Activated CD8-positive, alpha-beta memory T cell treated with anti-CD3 and anti-CD28 coated beads, Interleukin-2, amount 50 U/mL, for 48 hours (primary cell): ENCODE results near the gene TEX2.

Source experiments
- DNase-seq: peaks from one replicate; pipeline ENCODE4 v3.0.0-alpha.2; 2020

The TEX2 gene

DNA sequence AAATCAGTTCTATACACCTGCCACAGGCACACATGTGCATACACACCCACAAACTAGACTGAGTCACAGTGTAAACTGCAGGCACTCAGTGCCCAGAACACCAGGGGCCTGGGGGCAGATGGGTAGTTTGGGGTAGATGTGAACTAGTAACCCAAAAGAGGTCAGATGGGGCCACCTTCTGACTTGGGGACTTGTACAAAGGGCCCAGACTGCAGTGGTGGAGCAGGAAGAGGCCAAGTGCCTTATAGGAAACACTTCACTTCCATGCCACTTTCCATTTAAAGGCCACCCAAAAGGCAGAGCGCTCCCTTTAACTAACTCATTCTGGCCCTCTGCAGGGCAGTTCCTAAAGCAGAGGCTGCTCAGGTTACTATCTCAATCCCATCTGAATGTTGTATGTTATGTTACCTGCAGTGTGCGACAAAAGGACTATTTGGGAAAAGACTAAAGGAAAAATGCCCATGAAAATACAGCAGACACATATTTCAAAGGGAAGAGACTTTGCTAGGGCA, 105.3 kb downstream of the TEX2 start:
- DNase-seq = no peak

DNA sequence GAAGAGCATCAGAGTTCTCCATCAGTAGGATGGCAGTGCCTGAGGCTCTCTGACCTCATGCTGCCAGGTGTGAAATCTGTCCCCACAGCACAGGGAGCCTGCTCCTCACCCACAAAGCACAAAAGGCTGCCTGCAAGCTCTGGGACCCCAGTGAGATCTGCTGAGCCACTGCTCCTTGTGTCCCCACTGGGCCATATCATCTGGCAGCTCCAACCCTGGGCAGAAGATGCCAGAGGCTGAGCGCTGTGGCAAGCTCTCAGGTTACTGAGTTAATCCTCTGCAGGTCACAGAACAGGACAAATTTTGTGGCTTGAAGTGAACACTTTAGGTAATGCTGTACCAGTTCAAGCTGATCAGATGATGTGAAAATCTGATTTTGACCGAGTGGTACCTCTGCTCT, 106.4 kb downstream of the TEX2 start:
- no peak for DNase-seq

DNA sequence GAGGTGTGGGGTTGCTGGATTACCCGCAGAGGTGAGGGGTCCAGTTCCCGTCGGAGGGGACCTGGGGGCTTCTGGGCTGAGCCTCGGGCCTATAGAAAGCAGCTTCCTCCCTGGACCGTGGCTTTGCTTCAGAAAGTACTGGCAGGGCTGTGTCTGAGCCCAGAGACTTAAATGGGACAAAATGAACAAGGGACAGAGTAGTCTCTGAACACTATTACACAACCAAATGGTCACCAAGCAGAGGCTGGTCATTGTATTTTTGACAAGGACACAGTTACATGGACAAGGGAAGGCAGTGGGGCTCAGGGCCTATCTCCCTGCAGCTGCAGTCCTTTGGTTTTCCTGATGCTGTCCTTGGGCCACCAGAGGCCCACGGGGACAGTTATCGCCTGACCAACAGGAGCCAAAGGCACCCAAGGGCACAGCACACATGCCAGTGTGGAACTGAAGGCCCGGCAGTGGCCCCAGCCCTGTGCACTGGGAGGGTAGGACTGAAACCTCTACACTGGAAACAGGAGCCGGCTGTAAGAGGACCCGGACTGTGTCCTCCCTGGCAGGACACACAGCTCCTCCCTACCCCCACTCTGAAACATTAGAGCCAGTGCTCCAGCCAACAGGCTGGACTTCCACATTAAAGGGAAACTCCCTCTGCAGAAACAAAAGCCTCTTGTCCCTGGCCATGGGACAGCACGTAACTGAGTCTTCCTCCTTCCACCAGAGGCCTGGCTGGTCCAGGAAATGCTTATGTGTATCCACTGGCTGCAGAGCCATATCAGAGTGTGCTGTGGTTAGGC, 107.1 kb downstream of the TEX2 start:
- DNase-seq = no peak

DNA sequence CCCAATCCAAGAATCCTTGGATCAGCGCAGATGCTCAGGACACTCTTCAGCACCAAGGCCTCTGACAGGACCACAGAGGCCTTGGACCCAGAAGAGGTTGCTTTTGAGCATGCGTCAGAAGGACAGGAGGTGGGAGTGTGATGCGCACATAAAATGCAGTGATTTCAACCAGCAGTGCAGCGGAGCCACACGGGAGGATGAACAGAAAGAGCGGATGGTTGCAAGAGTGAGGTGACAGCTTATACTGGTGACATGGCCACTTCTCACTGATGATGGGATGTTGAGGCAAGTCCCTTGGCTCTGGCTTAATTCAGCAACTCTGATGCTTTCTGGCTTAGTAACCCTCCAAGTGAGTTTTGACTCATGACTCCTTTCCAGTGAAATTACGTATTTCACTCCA, 107.9 kb downstream of the TEX2 start:
- DNase-seq = peak; percentile 47

DNA sequence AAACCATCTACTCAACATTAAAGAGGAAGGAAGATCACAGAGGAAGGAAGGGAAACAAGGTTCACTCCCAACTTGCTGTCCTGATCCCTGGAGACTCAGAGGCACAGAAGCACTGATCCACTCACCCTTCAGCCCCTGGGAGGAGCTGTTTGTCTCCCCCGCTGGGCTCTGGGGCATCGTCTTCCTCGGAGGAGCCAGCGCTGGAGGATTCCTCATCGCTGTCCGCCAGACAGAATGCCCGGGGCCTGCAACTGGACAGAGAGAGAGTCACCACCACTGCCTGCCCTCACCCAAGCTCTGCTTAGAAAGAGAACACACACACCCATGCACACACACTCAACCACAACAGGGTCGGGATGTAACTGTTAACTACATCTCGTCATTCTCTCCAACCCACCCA, 108.3 kb downstream of the TEX2 start:
- peak; percentile 30 for DNase-seq

DNA sequence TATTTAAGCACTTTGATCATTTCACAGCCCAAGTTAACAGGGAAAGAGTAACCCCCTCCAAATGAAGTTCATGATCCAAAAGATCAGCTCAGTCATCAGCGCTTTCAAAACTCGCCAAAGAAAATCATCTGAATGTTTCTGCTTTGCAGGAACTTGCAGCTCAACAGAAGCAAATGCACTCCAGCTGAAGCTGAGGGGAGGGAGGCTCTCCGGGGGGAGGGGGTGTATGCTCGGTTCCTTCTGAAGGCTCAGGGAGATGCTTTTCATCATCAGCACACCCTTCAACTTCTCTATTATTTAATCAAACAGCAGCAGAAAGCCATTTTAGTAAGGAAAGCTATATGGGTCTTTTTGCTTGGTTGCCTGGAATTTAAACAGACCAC, 108.8 kb downstream of the TEX2 start:
- DNase-seq = peak; percentile 25

DNA sequence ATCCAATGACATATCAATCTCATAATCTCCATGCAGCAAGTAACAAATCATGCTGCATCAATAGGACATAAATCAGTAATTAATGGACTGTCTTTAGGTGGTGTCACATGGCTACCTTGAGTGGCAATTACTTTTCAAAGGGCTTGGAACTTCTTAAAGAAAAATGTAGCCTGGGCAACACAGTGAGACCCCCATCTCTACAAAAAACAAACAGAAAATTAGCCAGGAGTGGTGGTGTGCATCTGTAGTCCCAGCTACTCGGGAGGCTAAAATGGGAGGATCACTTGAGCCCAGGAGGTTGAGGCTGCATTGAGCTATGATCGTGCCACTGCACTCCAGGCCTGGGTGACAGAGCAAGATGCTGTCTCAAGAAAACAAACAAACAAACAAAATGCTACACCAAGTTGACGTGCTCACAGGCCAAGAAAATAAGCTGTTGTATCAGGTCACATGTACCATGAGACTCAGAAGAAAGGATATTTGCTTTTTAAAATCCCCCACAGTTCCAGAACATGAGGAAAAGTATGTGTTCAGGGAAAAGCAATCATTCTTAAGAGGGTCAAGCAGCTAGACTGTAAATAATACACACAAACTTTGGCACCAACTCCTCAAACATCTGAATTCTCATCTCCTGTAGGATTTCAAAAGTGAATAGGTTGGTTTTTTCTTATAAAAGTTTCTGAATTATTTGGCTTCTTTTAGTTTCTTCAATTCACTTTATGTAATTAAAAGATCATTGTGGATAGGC, 109.3 kb downstream of the TEX2 start:
- no peak for DNase-seq

DNA sequence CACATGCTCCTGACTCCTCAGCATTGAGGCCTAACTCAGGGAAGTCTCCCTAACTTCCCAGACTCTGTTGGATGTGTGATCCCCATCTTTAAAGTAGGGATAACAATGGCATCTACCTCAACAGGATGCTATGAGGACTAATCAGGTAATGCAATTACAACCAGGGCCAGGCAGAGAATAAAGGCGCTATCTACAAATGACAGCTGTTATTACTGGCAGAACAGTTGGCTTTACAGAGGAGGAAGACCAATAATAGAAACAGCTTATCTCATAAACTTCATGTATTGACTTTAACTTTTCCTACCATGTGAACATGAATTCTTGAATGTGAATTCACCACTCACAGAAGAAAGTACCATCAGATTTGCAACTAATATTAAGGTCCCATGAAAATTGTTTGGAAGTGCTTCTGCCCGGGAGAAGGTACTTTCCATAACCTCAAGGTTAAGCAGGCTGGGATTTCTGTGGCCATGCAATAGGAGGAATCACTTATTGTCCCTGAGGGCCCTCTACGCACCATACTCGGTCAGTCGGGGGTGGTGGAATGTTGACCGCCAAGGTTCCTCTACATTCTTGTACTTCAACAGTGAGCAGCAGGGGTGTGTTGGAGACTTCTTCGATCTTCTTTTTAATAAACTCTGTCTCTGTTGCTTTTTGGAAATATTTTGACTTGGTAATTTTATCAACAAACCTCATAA, 110.5 kb downstream of the TEX2 start:
- DNase-seq = no peak

DNA sequence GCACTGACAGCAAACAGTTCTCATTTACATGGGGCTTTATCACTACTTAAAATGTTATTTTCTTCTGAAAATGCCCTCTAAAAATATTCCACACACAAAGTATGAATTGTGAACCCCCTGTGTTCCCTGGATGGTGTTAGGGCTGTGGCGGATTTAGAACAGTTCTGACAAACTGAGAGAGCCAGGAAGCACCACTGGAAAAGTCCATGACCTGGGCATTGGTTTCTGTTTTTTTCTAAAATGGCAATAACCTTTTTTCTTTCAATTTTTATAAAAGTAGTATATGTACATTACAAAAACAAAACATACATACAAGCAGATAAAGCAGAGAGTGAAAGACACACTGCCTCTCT, 112.1 kb downstream of the TEX2 start:
- DNase-seq = no peak

DNA sequence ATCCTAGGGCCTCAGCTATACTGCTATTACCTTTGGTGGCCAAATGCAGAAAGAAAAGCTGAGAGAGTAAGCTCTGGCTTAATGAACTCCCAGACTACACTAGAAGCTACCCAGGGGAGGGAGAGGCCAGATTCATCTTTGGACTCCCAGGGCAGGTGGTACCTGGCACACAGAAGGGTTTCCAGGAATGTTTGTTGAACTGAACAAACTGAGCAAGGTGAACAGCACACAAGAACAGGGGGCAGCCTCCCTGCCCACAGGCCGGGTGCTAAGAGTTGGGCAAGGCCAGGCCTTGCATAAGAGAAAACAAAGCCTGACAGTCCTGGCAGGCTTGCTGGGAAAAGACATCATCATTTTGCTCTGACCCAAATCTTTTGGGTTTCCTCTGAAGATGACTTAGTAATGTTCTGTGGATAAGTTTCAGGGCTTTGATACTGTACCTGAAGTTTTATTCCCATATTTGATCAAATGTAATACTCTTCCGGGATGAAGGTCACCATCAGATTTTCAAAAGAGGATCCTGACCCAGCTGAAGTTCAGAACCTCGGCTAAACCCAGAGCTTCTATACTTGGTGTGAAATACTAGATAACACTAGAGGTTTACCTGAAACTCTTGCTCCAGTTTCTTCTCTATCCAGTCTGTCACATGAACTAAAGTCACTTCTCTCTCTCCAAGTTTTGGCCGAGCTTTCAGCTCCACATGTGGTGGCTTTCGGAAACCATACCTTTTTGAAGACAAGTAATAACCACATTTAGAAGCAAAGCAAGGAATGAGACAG, 112.6 kb downstream of the TEX2 start:
- DNase-seq = no peak

DNA sequence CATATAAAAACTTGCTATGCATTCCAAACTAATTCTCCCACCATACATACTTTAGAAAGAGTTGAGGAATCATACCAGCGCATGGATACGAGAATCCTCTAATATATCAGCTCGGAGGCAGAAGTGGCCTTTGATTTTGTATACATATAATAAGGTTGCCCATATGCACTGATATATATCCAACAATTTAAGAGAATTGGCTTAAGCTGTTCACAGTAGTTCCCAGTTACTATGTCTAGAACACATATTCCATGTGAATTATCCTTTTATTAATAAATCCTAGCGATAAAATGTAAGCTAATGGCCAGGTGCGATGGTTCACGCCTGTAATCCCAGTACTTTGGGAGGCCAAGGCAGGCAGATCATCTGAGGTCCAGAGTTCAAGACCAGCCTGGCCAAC, 113.9 kb downstream of the TEX2 start:
- DNase-seq = no peak

DNA sequence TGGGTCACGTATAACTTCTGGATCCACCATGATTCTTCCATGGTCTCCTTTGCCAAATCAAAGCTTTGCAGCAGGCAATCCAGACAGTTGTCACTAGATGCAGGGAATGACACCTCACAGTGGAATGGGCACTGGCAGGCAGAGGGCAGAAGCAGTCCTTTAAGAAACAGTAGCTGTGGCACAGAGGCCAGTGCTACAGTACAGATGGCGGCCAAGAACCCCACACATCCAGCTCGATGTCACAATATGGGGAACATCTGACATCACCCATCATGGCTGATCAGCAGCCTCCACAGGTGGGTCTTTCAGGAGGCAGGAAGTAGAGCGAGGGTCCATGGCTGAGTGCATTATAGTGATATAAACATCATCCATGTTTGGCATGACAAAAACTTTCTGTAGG, 114.4 kb downstream of the TEX2 start:
- no peak for DNase-seq

DNA sequence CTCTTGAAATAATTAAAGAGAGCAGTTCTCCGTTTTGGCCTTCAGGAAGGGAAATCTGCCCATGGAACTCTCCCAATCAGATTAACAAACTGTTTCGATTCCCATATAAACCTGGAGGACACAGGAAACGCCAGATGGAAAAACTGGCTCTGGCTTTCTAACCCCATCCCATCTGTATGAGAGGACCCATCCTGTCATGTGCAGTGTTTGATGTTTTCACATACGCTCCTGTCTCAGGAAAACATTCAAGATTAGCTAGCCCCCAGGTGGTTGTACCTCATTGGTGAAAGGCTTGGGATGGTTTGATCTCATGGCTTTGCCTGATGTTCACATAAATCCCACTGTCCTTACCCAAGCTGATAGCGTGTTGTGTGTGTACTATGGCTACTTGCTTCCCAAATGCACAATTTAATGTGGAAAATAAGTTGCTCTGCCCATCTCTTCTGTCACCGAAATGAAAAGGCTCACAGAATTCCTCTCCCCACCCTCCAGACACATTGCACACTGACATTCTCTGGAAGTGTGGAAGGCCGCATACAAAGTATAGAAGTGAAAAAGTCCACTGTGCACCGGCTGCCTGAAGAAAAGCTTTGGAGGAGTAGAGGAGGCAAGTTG, 114.9 kb downstream of the TEX2 start:
- no peak for DNase-seq

DNA sequence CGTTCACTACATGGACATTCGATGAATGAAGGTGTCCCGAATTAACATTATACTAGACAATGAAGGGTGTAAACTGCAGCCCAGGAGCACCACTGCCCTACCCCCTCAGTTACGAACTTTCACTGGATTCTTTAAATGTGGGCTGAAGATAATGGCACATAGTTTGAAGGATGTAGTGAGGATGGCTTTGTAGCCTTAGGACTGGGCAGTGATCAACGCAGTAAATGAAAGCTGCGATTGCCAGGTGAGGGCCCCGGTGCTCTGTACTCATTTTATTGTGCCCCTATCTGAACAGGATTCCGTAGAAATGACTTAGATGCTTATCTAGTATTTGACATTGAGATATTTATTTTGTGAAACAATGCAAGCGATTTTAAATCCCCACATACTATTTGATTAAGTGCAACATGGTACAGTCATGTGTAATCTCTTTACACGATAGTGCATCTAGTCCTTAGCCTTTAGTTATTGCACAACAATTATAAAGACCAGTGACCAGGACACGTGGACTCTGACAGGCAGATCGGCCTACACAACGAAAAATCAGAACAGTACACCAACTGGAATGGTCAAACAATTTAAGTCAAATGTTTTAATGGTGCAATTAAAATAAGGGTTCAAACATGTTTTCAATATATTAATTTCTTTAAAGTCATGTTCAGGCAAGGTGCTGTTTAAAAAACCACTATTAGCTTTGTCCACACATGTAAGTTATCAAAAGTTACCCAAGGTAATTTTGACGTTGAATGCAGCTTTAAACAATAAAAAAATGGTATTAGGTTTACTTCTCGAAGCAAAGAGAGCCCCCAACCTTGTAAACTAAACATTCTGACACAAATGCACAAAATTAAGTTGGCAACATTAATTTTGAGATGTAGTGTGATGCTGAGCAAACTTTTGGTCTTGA, 115.7 kb downstream of the TEX2 start:
- peak; percentile 75 for DNase-seq

DNA sequence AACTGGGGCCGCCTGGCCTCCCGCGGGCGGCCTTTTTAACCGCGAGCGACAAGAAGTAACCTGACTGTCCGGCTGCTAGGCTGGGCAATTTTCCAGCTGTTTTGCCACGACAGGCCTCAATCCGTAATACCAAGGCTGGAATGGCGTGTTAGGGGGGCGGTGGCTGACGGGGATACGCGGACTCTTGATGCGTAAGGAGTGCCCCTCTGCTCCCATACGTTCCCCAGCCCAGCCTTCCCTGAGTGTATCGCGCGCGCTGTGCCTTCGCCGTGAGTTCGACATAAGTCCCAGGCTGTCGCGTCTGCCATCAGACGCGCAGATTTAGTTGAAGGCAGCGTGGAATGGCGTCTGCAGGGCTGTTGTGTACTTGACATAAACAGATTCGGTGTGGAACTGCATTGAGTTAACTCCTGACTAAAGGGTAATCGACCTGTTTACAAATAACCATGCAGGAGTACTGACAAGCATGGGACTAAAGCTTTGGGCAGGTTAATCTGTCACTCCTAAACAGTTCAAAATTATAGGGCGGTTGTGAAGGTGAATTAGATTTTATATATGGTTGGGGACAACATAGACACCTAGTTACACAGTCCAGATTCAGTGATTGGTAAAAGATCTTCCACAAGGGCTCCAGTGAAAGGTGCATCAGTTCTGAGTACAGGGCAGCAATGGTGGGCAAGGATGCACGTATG, 116.5 kb downstream of the TEX2 start:
- DNase-seq = peak; percentile 86

DNA sequence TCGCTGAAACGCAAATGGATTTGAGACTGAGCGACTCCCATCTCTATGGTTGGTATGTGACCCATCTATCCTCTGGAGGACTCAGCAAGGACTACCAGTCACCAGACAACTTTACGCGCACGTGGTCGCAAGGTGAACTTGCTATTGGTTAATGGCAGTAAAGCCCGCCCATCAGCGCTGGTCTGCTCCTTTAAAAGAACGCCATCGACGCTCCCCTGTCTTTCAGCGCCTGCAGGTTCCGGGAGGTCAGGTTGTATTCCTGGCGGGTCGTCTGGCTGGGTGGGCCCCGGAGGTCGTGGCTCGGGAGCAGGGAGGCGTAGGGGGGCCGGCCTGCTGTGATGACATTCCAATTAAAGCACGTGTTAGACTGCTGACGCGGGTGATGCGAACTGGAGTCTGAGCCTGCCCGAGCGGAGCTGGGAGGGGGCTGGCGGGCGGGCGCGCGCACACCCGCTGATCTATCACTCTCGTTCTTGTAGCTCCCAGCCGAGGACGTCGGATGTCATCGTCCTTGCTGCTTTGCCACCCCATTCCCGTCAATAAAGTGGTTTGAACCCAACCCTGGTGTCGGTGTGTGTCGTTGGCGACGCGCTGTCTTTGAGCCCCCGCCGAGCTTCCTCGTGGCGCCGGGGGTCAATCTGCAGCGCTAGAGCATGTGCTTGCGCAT, 117.2 kb downstream of the TEX2 start:
- DNase-seq = peak; percentile 97

DNA sequence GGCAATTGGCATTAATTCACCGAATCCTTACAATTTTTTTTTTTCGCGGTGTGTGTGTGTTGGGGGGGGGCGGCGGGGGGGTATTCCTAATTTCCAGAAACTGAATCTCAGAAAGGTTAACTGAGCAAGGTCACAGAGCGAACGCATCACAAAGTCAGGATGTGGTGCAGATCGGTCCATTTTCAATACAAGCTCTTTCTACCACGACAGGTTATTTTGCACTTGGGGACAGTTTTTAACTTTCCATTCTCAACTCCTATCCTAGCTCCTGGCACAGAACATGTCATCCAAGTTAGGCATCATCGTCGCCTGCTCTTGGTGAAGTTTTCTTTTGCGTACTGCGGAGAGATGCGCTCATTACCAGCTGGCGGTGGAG, 117.7 kb downstream of the TEX2 start:
- no peak for DNase-seq

DNA sequence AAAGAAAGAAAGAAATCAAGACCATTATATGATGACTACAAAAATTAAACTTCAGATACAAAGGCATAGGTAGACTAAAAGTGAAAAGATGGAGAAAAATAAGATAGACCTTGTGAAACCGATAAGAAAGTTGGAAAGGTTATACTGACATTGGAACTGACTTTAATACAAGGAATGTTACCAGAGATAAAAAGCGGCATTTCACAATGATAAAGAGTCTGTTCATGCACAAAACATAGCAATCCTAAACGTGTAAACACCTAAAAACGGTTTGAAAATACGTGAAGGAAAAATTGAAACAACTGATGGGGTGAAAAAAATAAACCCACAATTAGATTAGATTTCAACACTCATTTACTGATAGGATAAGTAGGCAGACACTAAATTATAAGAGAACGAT, 123.5 kb downstream of the TEX2 start:
- no peak for DNase-seq

DNA sequence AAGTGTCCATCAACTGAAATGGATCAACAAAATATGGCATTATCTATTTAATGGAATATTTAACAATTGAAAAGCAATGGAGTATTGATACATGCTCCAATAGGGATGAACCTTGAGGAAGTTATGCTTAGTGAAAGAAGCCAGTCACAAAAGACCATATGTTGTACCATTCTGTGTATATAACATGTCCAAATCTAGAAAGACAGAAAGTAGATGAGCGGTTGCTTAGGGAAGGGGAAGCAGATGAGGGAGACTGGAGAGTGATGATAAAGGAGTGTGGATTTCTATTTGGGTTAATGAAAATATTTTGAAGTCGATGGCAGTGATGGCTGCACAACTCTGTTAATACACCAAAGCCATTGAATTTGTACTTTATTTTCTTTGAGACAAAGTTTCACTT, 124.6 kb downstream of the TEX2 start:
- DNase-seq = no peak

DNA sequence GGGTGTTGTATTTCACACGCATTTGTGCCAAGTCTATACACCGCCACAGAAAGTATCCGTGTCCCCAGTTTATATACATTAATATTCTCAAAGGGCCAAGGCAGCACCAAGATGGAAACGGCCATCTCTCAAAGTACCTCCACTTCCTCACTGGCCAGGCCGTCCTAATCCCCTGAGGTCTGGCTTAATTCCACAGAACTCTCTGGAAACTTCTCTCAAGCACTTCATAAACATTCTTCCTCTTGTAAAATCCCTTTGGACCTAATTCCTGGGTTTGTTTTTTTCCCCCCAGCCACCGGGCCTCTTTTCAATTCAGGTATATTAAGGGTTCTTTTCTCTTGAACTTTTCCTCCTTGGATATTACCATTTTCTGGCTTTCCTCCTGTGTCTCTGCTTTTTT, 128.1 kb downstream of the TEX2 start:
- no peak for DNase-seq
